ENCODE measurements around the gene VAC14.

The VAC14 gene

DNA sequence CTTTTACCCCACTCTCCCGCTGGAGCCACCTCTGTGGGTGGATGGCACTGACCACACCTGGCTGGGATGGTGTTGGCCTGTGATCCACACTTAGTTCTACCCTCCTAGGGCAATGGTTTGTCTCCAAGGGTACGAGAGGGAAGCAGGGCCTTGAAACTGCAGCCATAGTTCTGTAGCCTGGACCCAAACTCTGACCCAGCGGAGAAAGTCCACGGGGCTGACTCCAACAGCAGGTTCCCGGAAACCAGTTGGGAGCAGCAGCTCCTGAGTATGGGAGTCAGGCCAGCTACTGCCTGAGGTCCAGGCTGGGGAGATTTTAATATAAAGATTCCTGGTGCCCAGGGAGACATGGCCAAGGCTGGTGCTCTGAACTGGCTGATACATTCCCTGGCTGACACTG is 91.5 kb downstream of the VAC14 start:
- H3K4me3 ChIP-seq (ENCODE audit: low read depth, low read length), result no peak overlapping the region
- TF ChIP-seq, protein P1, sequence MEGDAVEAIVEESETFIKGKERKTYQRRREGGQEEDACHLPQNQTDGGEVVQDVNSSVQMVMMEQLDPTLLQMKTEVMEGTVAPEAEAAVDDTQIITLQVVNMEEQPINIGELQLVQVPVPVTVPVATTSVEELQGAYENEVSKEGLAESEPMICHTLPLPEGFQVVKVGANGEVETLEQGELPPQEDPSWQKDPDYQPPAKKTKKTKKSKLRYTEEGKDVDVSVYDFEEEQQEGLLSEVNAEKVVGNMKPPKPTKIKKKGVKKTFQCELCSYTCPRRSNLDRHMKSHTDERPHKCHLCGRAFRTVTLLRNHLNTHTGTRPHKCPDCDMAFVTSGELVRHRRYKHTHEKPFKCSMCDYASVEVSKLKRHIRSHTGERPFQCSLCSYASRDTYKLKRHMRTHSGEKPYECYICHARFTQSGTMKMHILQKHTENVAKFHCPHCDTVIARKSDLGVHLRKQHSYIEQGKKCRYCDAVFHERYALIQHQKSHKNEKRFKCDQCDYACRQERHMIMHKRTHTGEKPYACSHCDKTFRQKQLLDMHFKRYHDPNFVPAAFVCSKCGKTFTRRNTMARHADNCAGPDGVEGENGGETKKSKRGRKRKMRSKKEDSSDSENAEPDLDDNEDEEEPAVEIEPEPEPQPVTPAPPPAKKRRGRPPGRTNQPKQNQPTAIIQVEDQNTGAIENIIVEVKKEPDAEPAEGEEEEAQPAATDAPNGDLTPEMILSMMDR (IDR thresholded peaks at IDR 0.05; ENCODE audit: low read depth, low read length), result no peak

DNA sequence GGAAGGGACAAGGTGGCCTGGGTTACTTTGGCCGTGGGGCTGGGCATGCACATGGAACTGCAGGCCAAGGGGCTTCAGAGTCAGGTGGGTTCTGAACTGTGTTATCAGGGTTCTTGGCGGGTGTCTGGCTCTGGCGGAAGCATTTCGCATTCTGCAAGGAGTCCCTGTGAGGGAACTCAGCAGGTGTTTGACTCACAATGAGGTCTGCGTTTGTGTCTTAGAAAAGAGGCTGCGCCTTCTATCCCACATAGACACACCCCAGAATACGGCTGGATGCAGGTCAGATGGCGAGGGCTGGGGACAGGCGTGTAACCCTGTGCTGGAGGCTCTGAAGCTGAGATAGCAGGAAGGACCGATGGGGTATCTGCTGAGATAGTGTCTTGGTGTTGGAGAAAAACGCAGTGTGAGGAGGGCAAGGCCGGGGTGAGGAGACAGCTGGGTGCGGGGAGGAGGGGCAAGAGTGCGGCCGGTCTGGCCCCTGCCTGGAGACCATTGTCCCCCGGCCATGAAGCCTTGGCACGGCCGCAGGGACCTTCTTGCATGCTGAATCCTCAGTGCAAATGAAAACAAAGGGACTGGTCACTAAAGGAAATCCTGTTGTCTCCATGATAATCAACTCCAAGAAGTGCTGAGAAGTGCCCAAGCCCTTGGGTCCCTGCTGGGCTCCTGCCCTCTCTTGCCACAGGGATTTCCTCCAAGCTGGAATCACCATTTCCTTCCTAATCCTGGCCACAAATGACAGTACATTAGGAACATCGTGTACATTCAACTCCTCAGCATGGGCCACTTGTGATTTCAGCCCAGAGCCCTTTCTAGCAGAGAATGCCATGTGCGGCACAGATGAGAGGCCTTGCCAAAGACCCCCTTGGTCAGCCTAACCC is 92.4 kb downstream of the VAC14 start:
- H3K4me3 ChIP-seq (ENCODE audit: low read depth, low read length), result no peak overlapping the region
- TF ChIP-seq, protein P1 (IDR thresholded peaks at IDR 0.05; ENCODE audit: low read depth, low read length), result no peak

DNA sequence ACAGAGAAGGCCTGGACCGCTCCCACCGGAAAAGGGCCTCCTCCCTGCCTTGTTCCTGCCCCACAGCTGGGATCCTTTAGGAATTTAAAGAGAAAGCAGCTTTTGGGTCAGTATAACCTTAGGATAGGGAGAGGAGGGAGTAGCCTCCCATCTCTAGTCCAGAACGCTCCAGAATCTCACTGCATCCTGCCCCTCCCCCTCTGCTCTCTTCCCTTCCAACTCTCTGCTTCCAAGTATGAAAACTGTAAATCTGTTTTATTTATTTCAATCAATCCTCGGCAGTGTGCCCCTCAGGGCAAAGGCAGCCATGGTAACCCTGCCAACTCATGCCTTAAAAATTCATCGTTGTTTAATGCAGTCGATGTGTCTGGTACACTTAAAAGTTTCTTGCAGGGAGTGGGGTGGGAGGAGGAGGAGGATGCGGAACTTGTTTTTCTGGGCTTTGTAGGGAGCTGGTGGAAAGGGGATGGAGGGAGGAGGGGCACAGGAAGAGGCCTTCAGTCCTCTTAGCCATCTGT is 94.0 kb downstream of the VAC14 start:
- TF ChIP-seq, protein P1 (IDR thresholded peaks at IDR 0.05; ENCODE audit: low read depth, low read length), result no peak

DNA sequence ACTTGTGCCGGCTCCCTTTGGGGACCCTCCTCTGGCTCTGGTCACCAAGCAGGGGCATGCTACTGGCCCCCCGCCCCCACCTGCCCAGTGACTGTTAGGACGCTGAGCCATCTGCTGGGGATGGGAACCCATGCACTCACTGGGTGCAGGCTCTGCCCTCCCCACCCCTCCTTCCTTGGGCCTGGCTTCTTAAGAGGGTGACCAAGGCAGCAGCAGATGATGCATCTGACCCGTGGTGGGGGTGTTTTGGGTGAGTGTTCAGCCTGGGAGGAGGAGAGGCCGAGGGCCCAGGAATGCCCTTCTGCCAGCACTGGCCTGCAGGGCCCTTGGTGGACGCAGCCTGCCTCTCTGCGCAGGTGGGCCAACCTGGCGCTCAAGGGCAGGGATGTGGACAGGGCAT is 95.9 kb downstream of the VAC14 start:
- no peak overlapping the region for H3K4me3 ChIP-seq (ENCODE audit: low read depth, low read length)
- TF ChIP-seq, protein P1 (IDR thresholded peaks at IDR 0.05; ENCODE audit: low read depth, low read length), result no peak

More for the DNA sequence above, 94.0 kb downstream of the VAC14 start:
- no peak overlapping the region for H3K4me3 ChIP-seq (ENCODE audit: low read depth, low read length)

DNA sequence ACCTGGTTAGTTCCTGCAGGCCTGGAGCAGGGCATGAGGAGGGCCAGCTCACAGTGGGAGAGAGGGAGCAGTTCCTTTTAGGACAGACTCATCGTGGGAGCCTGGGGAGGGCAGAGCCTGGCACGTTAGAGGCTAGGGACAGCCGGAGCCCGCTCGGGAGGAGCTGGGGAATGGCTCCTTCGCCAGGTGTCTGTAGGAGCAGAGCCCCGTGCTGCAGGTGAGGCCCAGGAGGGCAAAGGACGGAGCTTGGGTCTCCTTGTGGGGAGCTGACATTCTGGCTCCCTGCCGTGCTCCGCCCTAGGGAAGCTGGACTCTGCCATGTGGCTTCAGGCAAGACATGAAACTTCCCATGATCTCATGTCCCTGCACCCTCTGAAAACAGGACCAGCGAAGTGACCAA is 96.4 kb downstream of the VAC14 start:
- H3K4me3 ChIP-seq (ENCODE audit: low read depth, low read length), result no peak overlapping the region
- TF ChIP-seq, protein P1 (IDR thresholded peaks at IDR 0.05; ENCODE audit: low read depth, low read length), result no peak

DNA sequence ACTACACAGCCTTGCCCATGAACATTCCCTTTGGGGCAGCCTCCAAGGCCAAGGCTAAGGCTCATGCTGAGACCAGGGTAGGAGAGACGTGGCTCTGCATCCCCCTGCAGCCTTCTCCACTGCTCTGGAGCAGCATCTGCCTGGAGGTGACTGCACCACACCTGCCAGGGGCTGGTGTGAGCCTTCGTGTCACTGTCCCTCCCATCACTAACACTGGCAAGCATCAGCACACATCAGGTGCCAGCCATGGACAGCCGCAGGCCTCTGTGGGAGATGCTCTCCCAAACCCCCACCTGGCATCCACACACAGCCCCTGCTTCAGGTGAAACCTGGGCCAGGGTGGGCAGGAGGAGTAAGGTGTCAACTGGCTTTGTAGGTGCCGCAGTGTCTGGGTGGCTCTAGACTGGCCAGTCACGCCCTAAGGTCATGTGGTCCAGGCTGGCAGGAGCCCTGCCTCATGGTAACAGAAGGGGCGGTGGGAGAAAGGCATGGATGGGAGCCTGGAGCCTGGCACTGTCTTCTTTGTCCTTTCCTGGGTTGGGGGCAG is 97.0 kb downstream of the VAC14 start:
- H3K4me3 ChIP-seq (ENCODE audit: low read depth, low read length), result no peak overlapping the region
- TF ChIP-seq, protein P1 (IDR thresholded peaks at IDR 0.05; ENCODE audit: low read depth, low read length), result no peak
